ENCODE measurements around the gene ZDHHC3.

- TF ChIP-seq, protein P1, sequence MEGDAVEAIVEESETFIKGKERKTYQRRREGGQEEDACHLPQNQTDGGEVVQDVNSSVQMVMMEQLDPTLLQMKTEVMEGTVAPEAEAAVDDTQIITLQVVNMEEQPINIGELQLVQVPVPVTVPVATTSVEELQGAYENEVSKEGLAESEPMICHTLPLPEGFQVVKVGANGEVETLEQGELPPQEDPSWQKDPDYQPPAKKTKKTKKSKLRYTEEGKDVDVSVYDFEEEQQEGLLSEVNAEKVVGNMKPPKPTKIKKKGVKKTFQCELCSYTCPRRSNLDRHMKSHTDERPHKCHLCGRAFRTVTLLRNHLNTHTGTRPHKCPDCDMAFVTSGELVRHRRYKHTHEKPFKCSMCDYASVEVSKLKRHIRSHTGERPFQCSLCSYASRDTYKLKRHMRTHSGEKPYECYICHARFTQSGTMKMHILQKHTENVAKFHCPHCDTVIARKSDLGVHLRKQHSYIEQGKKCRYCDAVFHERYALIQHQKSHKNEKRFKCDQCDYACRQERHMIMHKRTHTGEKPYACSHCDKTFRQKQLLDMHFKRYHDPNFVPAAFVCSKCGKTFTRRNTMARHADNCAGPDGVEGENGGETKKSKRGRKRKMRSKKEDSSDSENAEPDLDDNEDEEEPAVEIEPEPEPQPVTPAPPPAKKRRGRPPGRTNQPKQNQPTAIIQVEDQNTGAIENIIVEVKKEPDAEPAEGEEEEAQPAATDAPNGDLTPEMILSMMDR (IDR thresholded peaks at IDR 0.05): no peak
- TF ChIP-seq POLR2AphosphoS5 (IDR thresholded peaks at IDR 0.05): peak; percentile 72 to 86 (median 81)
- TF ChIP-seq POLR2A (IDR thresholded peaks at IDR 0.05): peak; percentile 18 to 44
- no peak for TF ChIP-seq EP300 (IDR thresholded peaks at IDR 0.05)
These were observed at the start of gene ZDHHC3, which contains the start of gene EXOSC7 for GRCh38 chr3:44976002-44976815.
